HFFc6 (cell line): Measurements from ENCODE around the gene SAP30BP. TPM values are rescaled to one million over a fixed set of nuclear protein-coding genes. Genes with fewer than 3 reads are reported as not detected.
A peak's percentile ranks its signal among the peaks of the same experiment; 100 is the strongest.

Source experiments
- DNase-seq: peaks from one replicate; pipeline ENCODE4 v3.0.0-alpha.2; 2018
- H3K27ac Mint-ChIP-seq: 2 replicates; pipeline ENCODE4 v1.8.0; 2020; ENCODE audit warnings: mild to moderate bottlenecking, mixed read lengths
- H3K27me3 Mint-ChIP-seq: 2 replicates; pipeline ENCODE4 v1.8.0; 2021; ENCODE audit warnings: mild to moderate bottlenecking, moderate library complexity, mixed read lengths; ENCODE audit not compliant: insufficient read depth
- H3K36me3 Mint-ChIP-seq: 2 replicates; pipeline ENCODE4 v1.8.0; 2021; ENCODE audit warnings: low read depth, mixed read lengths
- H3K4me1 Mint-ChIP-seq: 2 replicates; pipeline ENCODE4 v1.8.0; 2020; ENCODE audit warnings: low read depth, mixed read lengths
- H3K4me3 Mint-ChIP-seq: 2 replicates; pipeline ENCODE4 v1.8.0; 2020; ENCODE audit warnings: mild to moderate bottlenecking, moderate library complexity, mixed read lengths
- H3K9me3 Mint-ChIP-seq: 2 replicates; pipeline ENCODE4 v1.8.0; 2020; ENCODE audit warnings: mild to moderate bottlenecking, mixed read lengths
- total RNA-seq, 6 experiments: library from RNA; stranded (reverse); fragmentation: NEBNext Ultra II Directional; extraction: Animal tissue kit (Norgen Biotek cat#: 25700); gene quantifications; 2 replicates in 1 of 6; 3 replicates in 5 of 6; pipeline ENCODE4 v1.2.3, GENCODE V29; 2021
- TF ChIP-seq, protein P1 (sequence below): fragments of 200-600 bp; sonication (generic); IDR thresholded peaks from 2 replicates; pipeline ENCODE4 v1.5.0; 2021; ENCODE audit warnings: antibody characterized with exemption, mild to moderate bottlenecking

SAP30BP gene
- total RNA-seq, 6 experiments from 2014 or later: 68.4 to 81.5 (median 71.4) TPM

DNA sequence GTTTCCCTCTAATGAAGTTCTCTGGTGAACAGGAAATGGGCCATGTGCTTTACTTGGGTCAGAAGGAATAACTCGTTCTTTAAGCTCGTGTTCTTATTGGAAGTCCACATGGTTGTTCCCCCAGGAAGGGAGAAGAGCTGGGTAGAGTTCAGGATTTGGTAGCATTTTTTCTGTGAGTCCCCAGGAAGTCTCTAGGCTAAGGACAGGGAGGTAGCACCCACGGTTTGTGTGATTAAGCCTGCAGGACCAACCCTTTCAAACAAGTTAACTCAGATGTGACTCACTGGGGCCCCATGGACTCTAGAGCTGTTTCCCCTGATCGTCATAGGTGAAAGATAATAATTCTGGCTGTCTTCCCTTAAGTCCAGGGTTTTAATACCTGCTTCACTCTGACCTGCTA lies 16.4 kb downstream of the SAP30BP start:
- peaks cover 42% of the 10 kb centered on the region for H3K36me3 Mint-ChIP-seq
- H3K9me3 Mint-ChIP-seq: no peaks in the 10 kb centered on the region
- peak; percentile 86 for DNase-seq
- H3K27ac Mint-ChIP-seq: peak overlapping the region; percentile 96
- peaks cover 5% of the 10 kb centered on the region; the same call in 1 of the 2 replicates for H3K27me3 Mint-ChIP-seq
- TF ChIP-seq, protein P1, sequence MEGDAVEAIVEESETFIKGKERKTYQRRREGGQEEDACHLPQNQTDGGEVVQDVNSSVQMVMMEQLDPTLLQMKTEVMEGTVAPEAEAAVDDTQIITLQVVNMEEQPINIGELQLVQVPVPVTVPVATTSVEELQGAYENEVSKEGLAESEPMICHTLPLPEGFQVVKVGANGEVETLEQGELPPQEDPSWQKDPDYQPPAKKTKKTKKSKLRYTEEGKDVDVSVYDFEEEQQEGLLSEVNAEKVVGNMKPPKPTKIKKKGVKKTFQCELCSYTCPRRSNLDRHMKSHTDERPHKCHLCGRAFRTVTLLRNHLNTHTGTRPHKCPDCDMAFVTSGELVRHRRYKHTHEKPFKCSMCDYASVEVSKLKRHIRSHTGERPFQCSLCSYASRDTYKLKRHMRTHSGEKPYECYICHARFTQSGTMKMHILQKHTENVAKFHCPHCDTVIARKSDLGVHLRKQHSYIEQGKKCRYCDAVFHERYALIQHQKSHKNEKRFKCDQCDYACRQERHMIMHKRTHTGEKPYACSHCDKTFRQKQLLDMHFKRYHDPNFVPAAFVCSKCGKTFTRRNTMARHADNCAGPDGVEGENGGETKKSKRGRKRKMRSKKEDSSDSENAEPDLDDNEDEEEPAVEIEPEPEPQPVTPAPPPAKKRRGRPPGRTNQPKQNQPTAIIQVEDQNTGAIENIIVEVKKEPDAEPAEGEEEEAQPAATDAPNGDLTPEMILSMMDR: no peak
- peak overlapping the region; percentile 78 for H3K4me3 Mint-ChIP-seq
- H3K4me1 Mint-ChIP-seq: peaks cover 87% of the 10 kb centered on the region

DNA sequence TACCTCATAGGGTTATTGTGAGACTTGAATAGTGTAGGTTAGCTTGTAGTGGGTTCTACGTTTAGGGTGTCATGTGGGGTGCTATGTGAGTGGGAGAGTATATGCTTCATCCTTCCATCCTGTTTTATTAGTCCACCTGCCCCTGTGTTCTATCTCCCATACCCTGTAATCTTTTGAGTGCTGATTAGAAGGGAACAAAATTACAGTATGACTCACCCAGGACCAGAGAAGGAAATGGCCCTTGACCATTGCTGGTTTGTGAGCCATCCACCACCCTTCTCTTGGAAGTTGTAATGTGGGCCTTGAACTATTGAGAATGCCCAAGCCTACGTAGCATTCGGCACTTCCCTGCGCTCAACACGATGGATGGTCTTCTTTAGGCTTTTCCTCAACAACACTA lies 17.1 kb downstream of the SAP30BP start:
- H3K36me3 Mint-ChIP-seq: peaks cover 44% of the 10 kb centered on the region
- TF ChIP-seq, protein P1: no peak
- H3K27ac Mint-ChIP-seq: peak overlapping the region; percentile 96
- H3K4me3 Mint-ChIP-seq: peak overlapping the region; percentile 78
- peaks cover 5% of the 10 kb centered on the region for H3K27me3 Mint-ChIP-seq
- peak; percentile 39 for DNase-seq
- H3K9me3 Mint-ChIP-seq: no peaks in the 10 kb centered on the region
- peaks cover 88% of the 10 kb centered on the region for H3K4me1 Mint-ChIP-seq

DNA sequence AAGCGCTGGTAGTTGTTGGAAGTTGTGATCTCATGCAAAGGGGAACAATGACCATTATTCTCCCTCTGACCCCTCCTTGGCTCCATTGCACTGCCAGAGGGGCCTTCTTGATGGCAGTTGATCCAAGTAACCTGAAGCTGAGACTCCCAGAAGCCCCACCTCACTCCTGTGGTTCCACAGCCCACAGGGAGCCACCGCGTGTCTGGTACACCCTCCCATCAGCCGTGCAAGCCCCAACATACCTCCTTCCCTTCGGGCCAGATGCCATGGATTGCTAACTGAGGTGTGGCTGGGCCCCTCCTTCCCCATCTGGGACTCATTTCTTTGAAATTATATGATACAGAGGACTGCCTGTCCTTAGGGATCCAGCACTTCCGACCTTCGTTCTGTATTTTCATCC lies 17.8 kb downstream of the SAP30BP start:
- peak; percentile 62 for DNase-seq
- peak overlapping the region; percentile 78 for H3K4me3 Mint-ChIP-seq

DNA sequence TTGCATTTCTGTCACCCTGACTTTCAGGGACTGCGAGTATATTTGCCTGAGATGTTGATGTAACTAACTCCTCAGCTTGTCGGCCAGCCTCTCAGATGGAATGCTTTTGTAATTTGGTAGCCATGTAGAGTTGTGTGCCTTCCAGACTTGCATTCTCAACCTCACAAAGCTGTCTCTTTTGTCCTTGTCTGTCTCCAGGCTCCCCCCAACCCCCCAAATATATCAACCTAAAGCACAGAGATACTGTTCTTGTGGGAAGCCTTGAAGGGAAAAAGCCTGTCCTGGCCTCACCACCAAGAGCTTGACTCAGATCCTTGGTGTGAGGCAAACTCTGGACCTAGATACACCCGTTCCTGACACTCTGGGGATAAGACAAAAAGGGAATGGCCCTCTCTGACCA lies 18.4 kb downstream of the SAP30BP start:
- Mint-ChIP-seq H3K4me1 (peaks cover 88% of the 10 kb centered on the region), H3K36me3 (peaks cover 41% of the 10 kb centered on the region), H3K9me3 (no peaks in the 10 kb centered on the region), H3K4me3 (peak overlapping the region; percentile 78), H3K27me3 (peaks cover 5% of the 10 kb centered on the region), H3K27ac (peak overlapping the region; percentile 96)
- TF ChIP-seq, protein P1: no peak
- DNase-seq: no peak

More for the DNA sequence above, 17.8 kb downstream of the SAP30BP start:
- peaks cover 43% of the 10 kb centered on the region for H3K36me3 Mint-ChIP-seq
- H3K27ac Mint-ChIP-seq: peak overlapping the region; percentile 96
- TF ChIP-seq, protein P1: no peak
- peaks cover 5% of the 10 kb centered on the region for H3K27me3 Mint-ChIP-seq
- H3K9me3 Mint-ChIP-seq: no peaks in the 10 kb centered on the region
- peaks cover 88% of the 10 kb centered on the region for H3K4me1 Mint-ChIP-seq

DNA sequence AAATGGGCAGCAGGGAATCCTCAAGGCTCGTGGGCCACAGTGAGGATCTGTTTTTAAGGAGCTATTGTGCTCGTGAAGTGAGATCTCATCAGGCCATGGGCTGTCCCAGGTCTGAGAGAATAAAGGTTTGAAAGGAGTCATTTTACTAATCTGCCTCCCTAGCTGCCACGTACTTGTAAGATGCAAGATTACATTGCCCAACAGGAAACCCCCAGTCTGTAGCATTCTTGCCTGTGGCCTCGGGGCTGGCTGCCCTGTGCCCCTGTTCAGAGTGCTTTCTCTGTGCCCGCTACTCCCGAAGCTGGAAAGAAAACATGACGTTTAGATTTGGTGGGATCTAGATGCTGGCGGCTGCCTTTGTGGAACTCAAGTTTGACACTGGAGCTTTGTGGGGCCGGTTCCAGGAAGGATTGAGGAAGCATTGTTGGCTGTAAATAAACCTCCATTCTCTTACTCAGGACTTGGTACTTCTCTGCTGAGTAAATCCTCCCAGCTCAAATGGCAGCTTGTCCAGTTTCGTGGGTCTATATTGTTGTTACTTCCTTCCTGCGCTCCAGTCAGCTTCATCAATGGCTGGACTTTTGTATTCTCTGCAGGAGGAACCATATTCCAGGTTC lies 21.2 kb downstream of the SAP30BP start:
- Mint-ChIP-seq H3K9me3 (no peaks in the 10 kb centered on the region), H3K4me1 (peaks cover 98% of the 10 kb centered on the region), H3K36me3 (peaks cover 56% of the 10 kb centered on the region), H3K27ac (peak overlapping the region; percentile 63), H3K4me3 (no peak overlapping the region), H3K27me3 (peaks cover 5% of the 10 kb centered on the region)
- TF ChIP-seq, protein P1: no peak
- no peak for DNase-seq
